Breast epithelium (tissue), 3 donors: ENCODE results near the gene ANTXR2.
"Not testable (repeated sequence)": the region's sequence is repeated elsewhere in the genome, so short reads cannot be mapped to it uniquely, and the experiment has no call there.

Source experiments
- POLR2A ChIP-seq: fragments of 450-650 bp; IDR thresholded peaks from one replicate; pipeline ENCODE4 v1.6.1; 2016; ENCODE audit warnings: antibody characterized with exemption, mild to moderate bottlenecking, moderate library complexity
- POLR2AphosphoS5 ChIP-seq, 3 donors: sonication (generic); formaldehyde crosslinking; IDR thresholded peaks; one replicate each; pipeline ENCODE4 v1.6.1; 2017; ENCODE audit warnings: antibody characterized with exemption in 3 of 3

DNA sequence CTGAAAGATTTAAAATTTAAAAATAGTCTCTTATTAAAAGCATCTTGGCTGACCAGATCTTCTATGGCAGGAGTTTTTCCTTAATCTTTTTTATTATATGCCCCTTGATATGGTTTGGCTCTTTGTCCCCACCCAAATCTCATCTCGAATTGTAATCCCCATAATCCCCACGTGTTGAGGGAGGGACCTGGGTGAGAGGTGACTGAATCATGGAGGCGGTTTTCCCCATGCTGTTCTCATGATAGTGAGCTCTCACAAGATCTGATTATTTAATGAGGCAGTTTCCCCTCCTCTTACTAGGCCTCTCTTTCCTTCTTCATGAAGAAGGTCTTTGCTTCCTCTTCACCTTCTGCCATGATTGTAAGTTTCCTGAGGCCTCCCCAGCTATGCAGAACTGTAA, 74.0 kb downstream of the ANTXR2 start:
- not testable (repeated sequence) for TF ChIP-seq POLR2AphosphoS5 (IDR thresholded peaks at IDR 0.05); POLR2A
